GM21360 (cell line): Measurements from ENCODE around the gene EEFSEC.

Source experiments
- ATAC-seq: cut with Tn5 transposase; IDR thresholded peaks from one replicate; pipeline ENCODE4 v1.9.1; 2021; ENCODE audit warnings: mild to moderate bottlenecking, moderate library complexity; ENCODE audit not compliant: unreplicated experiment

EEFSEC gene

DNA sequence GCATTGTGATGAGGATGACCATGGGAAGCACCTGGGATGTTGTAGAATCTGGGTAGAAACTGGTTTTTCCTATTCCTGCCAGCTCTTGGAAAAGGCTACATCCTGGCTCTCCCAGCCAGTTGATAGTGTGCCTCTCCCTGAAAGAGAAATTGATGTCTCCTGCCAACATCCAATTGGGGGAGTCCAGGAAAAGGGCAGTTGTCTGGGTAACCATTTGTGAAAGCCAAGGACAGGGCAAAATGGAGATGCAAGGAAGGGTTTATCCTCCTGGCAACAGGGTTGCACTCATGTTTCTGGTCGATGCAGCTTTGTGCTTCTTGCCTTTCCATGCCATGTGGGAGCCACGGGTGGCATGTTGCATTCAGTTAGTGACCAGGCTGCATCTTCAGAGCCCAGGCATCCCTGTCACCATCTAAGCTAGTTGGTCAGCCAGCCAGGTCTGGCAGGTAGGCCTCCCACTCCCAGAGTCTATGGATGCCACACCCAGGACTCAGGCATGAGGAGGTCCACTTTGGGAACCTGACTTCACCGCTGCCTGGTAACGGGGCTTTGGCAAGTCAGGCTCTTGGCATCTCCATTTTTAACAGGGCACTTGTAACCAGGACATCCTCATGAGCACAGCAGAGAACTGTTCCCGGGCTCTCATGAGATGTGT is 159.9 kb downstream of the EEFSEC start:
- no peak for ATAC-seq

DNA sequence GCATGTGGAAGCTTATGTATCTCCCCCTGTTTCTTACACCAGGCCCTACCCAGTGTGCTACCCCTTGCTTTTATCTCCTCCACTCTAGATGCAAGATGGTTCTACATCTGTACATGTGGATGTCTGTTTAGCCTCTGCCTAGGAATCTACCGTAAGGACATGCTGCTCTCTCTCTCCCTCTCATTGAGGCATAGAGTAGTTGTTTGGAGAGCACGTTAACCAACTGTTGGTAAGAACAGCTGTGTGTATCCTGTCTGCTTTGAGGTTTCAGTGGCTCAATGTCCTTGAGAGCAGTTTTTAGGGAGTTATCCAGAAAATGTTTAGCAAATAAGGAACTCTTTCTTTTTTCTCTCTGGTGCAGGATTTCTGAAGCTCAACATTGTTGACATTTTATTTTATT is 160.7 kb downstream of the EEFSEC start:
- no peak for ATAC-seq

DNA sequence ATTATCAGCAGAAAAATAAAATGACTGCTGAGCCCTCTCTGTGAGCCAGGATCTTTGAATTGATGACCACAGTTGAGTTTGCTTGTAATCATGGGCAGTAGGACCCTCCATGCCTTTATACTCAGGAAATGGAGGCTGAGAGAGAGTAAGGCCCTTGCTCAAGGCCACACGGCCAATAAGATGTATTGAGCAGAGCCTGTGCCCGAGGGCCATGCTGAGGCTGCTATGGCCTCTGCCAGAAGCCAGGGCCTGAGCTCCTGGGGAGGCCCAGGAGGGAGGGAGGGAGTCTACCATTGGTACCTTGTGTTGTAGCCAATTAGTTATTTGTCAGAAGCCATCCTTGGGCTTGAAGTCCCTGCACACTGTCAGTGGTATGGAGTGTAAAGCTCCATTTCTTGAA is 162.0 kb downstream of the EEFSEC start:
- no peak for ATAC-seq

DNA sequence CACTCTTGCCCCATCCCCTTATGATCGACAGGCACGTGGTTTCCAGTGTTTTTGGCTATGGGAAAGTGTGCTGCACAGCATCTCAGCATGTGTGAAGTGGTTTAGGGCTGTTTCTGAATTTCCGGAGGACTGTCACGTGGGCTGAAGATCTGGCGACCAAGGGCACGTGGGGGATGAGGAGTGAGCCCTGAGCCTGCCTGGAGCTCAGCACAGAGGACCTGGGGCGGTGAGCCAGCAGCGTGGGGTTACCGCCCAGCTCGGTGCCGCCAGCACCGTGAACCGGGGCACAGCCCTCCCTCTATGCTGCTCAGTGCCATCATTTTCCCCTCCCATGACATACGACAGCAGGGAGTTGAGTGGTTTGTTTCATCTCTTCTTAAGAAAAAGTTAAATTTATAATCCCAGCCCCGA is 163.2 kb downstream of the EEFSEC start:
- no peak for ATAC-seq

DNA sequence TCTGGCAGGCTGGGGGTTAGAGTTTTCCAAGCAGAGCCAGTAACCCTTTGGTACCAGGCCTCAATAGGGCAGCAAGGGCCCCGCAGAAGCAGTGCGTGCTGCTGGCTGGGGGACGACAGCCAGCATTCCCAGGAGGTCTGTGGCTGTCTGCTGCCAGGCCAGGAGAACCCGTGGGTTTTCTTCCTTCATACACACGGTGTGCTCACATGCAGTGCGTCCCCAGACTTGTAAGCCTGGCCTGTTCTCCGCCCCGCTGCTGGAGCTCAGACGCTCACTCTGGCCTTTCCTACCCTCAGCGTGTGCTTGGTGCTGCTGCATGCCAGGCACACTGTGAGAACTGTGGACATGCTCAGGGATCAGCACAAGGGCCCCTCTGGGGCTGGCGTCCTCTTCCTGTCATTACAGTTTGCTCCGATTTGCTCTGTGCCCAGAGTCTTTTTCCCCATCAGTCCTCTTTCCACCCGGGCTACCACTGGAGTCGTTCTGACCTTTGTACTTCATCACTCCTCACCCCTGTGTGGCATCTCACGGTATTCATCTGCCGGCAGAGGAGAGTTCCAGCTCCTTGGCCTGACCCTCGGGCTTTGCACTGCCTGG is 163.9 kb downstream of the EEFSEC start:
- ATAC-seq: no peak

DNA sequence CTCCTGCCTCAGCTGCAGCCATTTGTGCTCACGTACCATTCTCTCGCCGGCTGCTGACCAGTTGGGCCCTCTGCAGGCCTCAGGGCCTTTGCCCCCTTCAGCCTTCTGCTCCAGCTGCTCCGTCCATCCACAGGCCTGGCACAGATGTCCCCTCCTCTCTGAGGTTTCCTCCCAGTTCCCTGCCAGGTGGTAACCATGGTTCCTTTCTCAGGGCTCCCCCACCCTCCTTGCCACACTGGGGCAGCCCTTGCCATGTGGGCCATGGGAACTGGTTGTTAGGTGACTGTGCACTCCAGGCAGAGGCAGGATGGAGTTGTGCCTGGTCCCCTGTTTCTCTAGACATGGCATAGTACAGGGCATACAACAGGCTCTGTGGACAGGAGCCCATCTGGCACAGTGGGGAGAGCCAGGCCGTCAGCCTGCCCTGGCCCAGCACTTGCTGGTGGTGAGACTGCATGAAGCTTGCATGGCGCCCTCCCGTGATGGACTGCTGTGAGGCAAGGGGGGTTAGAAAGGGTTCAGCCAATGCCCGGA is 164.5 kb downstream of the EEFSEC start:
- no peak for ATAC-seq

DNA sequence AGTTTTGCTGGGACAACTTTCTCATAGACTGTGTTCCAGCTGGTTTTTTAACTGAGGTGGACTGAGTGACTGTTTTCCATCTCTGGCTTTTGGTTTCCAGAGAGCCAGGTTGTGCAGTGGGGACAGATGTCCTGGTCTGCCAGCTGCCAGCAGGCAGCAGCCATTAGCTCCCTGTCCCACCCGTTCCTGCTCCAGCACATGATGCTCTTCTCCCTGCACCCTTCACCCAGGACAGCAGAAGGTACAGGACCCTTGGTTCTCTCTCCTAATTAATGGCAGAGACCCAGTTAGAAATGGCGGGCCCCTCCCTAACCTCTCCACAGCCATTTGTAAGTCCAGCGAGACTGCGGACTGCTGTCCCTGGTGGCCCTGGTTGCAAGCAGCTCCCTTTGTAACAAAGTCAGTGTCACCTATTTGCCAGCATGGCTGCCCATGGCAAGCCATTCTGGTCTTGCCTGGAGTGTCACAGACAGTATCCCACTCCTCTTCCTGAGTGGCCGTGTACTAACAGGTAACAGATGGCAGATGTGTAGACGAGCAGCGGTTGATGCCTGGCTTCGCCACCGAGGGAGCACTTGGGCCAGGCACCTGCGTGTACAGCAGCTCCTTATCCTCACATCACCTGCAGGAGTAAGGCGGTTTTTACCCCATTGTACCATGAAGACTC is 165.1 kb downstream of the EEFSEC start:
- no peak for ATAC-seq

DNA sequence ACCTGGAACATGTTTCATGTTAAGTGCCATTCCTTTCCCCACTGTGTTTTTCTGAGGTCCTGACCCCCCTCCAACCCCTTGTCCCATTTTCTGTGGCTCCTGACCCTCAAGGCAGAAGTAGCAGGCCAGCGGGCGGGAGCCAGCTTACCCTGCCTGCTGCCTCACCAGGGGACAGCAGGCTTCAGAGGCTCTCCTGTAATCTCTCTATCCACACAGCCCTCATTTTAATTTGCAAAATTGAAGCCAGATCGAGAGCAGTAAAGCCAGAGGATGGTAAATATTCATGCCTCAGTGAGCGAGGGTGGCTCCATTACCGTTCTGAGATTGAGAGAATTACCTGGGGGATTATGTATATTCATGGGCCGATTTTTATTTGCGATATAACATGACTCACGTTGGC is 165.8 kb downstream of the EEFSEC start:
- ATAC-seq: no peak

DNA sequence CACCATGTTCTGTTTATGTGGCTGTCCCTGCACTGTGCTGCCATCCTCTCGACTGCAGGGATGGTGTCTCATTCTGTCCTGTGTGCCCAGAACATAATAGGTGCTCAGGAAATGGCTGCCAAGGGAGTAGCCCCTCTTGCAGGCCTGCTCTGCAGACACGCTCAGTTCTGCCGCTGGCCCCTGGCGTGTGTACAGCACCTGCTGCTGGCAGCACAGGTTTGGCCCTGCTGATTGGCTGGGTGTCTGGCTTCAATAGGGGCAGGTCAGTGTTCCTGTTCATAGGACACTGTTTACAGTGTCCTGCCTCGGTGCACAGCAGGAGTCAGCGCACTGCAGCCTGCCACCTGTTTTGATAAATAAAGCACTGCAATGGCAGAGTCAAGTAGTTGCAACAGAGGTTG is 166.5 kb downstream of the EEFSEC start:
- ATAC-seq: no peak

DNA sequence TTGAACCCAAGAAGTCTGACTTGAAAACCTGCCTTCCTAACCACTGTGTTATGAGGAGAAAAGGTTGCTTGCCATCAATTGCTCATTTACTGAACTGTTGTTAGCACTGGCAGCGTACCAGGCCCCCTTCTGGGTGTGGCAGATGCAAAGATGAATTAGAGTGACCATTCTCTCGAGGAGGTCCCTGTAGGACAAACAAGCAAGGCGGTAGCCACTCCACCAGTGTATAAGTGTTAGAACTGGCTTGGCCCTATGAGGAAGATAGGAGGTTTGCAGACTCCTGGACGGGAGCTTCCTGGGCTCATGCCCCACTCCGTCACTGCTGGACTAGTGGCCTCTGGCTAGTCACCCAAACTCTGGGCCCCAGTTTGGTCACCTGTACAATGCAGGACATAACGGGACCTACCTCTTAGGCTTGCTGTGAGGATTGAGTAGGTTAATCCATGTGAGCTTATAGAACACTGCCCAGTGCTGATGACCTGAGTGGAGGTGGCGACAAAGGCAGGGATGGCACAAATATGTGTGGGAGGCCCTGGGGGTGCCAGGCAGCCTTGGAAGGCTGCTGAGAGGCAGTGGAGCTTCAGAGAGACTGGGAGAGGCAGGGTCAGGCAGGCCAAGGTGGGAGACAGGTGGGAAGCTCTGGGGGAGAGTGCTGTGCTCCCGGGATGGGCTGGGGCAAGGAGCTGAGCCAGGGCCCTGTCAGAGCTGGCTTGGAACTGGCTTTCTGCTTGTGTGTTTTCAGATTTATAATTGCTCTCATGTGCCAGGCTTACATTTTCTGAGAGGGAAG is 167.5 kb downstream of the EEFSEC start:
- ATAC-seq: no peak

DNA sequence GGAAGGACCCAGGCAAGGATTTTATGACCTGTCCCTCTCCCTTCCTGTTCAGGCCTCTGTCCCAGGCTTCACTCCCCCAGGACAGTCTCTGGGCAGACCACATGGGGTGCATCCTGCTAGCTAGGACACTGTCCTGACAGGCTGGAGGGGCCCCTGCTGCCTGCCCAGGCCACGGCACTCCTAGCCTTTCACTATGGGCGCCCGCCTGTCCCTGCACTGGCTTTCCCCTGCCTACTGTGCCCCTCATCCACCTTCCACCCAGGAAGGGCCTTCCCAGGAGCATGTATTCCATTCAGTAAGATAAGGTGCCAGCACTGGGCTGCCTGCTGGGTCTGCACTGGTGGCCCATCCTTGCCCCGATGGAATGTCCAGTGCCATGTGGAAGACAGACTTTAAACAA is 168.1 kb downstream of the EEFSEC start:
- no peak for ATAC-seq

DNA sequence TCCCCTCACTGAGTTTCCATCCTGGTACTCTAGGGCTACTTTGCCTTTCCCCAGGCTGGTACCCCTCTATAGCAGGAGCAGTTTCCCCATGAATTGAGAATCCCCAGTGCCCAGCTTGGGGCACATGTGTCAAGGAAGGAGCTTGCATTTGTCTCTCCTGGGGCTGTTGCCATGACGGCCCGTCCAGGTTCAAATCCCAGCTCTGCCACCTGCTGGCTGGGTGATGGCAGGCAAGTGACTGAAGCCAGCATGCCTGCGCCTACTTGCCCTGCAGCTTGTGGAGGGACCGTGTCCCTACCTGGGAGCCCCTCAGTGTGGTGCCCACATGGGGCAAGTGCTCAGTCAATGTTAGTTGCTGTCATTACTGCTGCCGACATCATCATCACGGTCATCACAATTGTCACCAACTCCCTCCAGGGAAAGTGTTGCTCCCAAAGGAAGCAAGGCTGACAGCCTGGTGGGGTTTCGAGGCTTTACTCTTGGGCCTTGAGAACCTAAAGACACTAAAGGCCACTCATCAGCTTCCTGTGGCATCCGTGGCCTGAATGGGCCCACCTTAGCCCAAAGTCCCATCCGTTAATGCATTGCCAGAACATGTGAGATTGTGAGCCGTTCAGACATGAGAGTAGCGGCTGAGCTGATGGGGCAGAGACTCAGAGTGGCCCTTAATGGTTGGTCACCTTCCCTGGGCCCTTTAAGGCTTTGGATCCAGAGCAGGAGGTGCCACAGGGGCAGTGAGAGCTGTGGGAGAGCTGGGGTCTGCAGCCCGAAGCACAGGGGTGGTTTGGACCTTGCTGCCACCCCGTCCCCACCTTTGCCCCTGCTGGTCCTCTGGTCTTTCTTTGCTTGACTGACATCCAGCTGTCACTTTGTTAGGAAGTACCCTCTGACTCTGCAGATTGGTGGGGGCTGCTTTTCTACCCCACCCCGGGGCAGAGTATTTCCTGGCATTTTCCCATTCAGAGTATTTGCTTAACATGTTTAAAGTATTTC is 169.0 kb downstream of the EEFSEC start:
- ATAC-seq: no peak

DNA sequence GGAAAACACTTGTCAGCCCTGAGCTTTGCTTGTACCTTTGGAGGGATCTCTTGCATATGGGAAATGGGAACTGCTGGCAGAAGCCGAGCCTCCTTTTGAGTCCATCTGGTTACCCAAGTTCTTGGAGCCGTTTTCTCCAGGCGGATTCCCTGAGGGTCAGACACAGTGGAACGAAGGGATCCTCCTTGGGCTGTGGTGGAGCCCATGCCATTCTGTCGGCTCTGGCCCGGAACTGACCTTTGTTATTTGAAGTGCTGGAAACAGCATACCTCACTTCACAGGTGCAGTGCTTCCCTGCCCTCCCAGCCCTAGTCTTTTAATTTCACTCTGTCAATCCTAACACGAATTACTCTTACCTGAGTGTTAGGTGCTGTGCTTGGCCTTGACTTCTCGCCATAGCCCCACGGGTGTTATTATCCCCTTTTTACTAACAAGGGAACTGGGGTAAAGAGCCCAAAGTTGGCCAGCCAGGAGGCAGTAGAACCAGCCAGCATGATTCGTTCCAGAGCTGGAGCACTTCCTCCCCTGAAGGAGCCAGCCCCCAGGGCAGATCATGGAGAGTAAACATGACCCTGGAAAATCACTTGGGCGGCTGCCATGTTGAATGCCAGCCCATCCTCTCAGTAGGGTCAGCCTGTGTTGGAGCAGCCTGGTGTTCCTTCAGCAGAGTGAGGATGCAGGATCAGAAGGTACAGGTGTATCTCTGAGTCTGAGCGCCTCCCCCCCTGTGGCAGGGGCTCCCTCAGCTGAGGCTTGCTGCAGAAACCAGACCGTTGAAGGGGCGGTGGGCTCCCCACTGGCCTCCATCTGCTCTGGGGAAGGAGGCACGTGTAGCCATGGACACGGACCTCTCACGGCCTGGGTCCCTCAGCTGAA is 170.2 kb downstream of the EEFSEC start:
- ATAC-seq: no peak

DNA sequence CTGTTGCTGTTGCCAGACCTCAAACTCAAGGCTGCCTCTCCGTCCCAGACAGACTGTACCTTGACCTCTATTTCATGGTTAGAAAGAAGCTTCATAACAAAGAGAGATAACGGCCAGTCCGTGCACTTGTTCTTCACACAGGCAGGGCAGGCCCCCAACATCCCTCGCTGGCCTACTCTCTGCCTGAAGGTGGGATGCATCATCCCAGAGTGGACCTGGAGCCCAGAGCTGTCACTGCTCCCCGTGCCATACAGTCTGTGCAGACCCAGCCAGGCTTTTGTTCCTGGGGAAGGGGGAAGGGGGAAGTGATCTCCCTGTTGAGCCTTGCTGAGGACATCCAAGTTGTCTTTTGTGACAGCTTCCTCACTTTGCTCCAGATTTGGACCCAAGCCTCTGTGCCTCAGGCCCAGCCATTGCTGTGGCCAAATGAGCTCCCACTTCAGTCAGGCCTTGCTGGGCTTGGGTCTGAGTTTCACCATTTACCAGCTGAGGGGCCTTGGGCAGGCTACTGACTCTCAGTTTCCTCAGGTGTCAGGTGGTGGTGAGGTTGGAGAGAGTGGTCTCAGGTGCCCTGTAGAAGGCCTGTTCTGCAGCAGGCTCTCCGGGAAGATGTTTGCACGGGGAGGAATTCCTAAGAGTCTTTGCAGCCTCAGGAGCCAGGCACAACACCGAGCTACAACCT is 171.8 kb downstream of the EEFSEC start:
- no peak for ATAC-seq

DNA sequence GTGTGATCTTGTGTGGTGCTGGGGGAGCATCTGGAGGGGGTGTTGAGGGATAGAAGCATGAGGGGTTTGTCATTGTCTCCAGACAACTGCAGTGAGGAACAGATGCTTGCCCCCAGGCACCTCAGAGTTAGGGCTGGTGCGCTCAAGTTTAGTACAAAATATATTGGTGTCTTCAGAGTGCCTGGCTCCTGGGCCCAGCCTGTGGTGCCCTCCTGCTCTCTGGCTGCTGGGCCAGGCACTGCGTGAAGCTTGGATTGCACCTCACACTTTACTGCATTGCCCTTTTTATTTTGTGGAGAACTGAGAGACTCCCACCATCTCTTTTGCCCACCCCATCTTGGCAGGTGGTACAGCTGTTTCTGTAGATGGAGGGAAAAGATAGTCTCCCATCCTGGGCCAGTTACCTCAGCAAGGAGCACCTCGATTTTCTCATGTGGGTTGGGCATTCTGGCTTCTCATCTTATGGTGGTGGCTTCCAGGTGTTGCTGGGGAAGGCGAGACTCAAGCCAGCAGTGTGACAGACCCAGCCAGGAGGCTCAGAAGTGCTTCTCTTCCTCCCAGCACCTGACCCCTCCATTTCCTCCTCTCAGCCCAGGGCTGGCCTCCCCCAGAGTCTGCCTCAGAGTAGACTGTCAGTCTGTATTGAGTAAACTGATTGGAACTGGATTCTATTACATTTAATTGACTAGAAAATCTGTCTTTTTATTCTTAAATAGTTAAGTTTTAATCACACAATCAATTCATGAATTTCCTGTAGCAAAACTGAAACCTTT is 173.0 kb downstream of the EEFSEC start:
- ATAC-seq: no peak

DNA sequence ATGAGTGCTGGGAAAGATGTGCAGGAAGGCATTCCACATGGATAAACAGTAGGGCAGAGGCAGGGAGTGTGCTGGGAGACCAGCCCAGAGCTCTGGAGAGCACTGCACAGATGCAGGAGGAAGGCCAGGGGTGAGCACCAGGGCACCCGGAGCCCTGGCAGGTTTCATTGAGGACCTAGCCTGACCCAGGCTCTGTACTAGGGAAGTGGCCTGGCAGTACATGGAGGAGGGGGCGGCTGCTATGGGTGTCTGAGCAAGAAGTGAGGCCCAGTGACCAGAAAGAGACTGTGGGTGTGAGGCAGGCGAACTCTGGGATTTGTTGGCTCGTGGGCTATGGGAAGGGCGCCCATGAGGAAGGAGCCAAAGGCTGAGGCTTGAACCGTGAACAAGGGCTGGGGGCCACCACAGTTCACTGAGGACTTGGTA is 174.3 kb downstream of the EEFSEC start:
- ATAC-seq: no peak

DNA sequence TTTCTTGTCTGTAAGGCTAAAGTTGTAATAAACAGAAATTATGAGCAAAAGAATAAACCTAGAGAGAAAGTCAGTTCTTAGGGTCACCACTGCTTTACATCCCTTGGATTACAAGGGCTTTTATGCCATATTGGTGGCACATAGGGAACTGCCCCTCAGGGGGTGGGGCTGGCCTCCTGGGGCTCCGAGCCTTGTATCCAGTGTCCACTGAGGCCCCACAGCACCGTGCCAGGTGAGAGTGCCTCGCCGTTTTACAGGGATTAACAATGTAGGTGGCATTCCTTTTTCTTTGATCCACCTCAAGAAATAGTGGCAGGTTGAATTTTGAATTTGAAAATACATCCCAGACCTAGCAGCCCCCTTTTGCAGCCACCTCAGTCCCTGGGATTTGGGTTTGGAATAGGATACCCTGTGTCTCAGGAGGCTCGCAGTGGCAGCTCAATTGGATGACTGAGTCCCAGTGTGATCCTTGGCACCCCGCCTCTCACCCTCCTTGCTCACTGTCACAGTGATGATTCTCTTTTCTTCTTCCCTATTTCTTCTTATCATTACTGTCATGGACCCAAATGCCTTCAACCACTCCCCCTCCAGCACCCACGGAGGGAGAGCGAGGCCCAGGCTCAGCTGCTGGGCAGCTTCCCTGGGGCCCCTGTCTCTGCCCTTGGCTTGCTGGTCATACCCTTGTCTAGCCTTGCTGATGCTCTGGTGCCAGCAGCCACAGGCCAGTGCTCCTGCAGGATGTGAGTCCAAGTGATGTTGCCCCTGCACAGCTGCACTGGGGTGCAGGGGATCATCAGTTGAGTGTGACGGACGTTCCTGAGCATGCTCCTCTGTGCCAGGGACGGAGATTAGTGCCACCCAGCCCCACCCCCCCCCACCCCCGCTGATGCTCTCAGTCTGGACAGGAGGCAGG is 175.5 kb downstream of the EEFSEC start:
- ATAC-seq: no peak
